IMR-90 (cell line): ENCODE results near the gene SCGB1D1. TPM values are rescaled to one million over a fixed set of nuclear protein-coding genes. Genes with fewer than 3 reads are reported as not detected.

Experiments
- ATAC-seq: fragments of 200-7000 bp; cut with Tn5 transposase; 2 replicates; pipeline ENCODE4 v1.9.1; 2020; ENCODE audit warnings: low read depth, mild to moderate bottlenecking, moderate library complexity
- BruUV-seq: library from RNA; stranded (reverse); fragments of 400-500 nt; replicated peaks from 2 replicates; lab custom pipeline; 2021; lab: Mats Ljungman, UMichigan
- CTCF ChIA-PET: fragments of 300-600 bp; formaldehyde crosslinking; extraction: SDS; loops from one replicate; lab custom pipeline; 2021; ENCODE audit warnings: antibody characterized with exemption; lab: Yijun Ruan, JAX
- POLR2A ChIA-PET: fragments of 300-600 bp; sonication (Branson Sonifier 250); formaldehyde crosslinking; loops from one replicate; lab custom pipeline; 2022; ENCODE audit warnings: antibody characterized with exemption; ENCODE audit not compliant: unreplicated experiment; lab: Charles Lee
- DNase-seq: peaks from one replicate; pipeline ENCODE4 v3.0.0; 2013
- H2AFZ ChIP-seq: replicated peaks from 2 replicates; pipeline ENCODE3; 2013; ENCODE audit warnings: low read length, mild to moderate bottlenecking; ENCODE audit not compliant: poor library complexity
- H2AK5ac ChIP-seq: 2 replicates; pipeline ENCODE4 v1.6.1; 2013; ENCODE audit warnings: low read depth, low read length, inconsistent platforms
- H2AK9ac ChIP-seq: replicated peaks from 2 replicates; pipeline ENCODE3; 2013; ENCODE audit warnings: mild to moderate bottlenecking, low read depth, low read length, moderate library complexity; ENCODE audit not compliant: poor library complexity
- H2BK120ac ChIP-seq: 2 replicates; pipeline ENCODE4 v1.6.1; 2013; ENCODE audit warnings: low read depth, low read length, inconsistent platforms
- H2BK15ac ChIP-seq: 3 replicates; pipeline ENCODE4 v1.6.1; 2013; ENCODE audit warnings: low read depth, low read length, inconsistent platforms
- H2BK20ac ChIP-seq: 2 replicates; pipeline ENCODE4 v1.6.1; 2013; ENCODE audit warnings: low read depth, mild to moderate bottlenecking, inconsistent platforms, low read length, moderate library complexity
- H2BK5ac ChIP-seq: 2 replicates; pipeline ENCODE4 v1.6.1; 2013; ENCODE audit warnings: mild to moderate bottlenecking, low read depth, low read length, inconsistent platforms; ENCODE audit not compliant: poor library complexity, severe bottlenecking
- H3K14ac ChIP-seq: replicated peaks from 2 replicates; pipeline ENCODE4 v1.6.1; 2013; ENCODE audit warnings: low read depth, low read length, inconsistent platforms
- H3K18ac ChIP-seq: 2 replicates; pipeline ENCODE4 v1.6.1; 2013; ENCODE audit warnings: low read depth, low read length, control low read depth
- H3K23ac ChIP-seq: 2 replicates; pipeline ENCODE4 v1.6.1; 2013; ENCODE audit warnings: low read depth, low read length, inconsistent platforms
- H3K27ac ChIP-seq: 2 replicates; pipeline ENCODE4 v1.5.1; 2013; ENCODE audit warnings: mild to moderate bottlenecking, control low read depth, low read length; ENCODE audit not compliant: insufficient read depth
- H3K27me3 ChIP-seq: 2 replicates; pipeline ENCODE4 v1.6.1; 2013; ENCODE audit warnings: low read length; ENCODE audit not compliant: control insufficient read depth, insufficient read depth
- H3K36me3 ChIP-seq: 2 replicates; pipeline ENCODE4 v1.6.1; 2013; ENCODE audit warnings: low read length, mixed read lengths; ENCODE audit not compliant: control insufficient read depth, insufficient read depth
- H3K4ac ChIP-seq: 2 replicates; pipeline ENCODE4 v1.6.1; 2013; ENCODE audit warnings: low read depth, low read length, inconsistent platforms
- H3K4me1 ChIP-seq: 2 replicates; pipeline ENCODE4 v1.6.1; 2013; ENCODE audit warnings: low read length, mixed read lengths; ENCODE audit not compliant: control insufficient read depth, insufficient read depth
- H3K4me2 ChIP-seq: 2 replicates; pipeline ENCODE4 v1.6.1; 2013; ENCODE audit warnings: low read depth, mild to moderate bottlenecking, control low read depth, low read length, moderate library complexity
- H3K4me3 ChIP-seq: 2 replicates; pipeline ENCODE4 v1.5.1; 2013; ENCODE audit warnings: low read depth, mild to moderate bottlenecking, control low read depth, low read length, moderate library complexity; ENCODE audit not compliant: insufficient read depth
- H3K56ac ChIP-seq: 2 replicates; pipeline ENCODE4 v1.6.1; 2013; ENCODE audit warnings: low read length, inconsistent platforms; ENCODE audit not compliant: insufficient read depth; ENCODE audit errors: extremely low read depth
- H3K79me1 ChIP-seq, 2 experiments: 2 replicates each; pipeline ENCODE4 v1.6.1; 2013; ENCODE audit warnings: low read length in 2 of 2, inconsistent platforms in 1 of 2, low read depth in 1 of 2
- H3K9ac ChIP-seq: 2 replicates; pipeline ENCODE4 v1.6.1; 2013; ENCODE audit warnings: low read depth, low read length, control low read depth
- H3K9me1 ChIP-seq: 2 replicates; pipeline ENCODE4 v1.6.1; 2013; ENCODE audit warnings: low read length, inconsistent platforms; ENCODE audit not compliant: insufficient read depth
- H3K9me3 ChIP-seq: 2 replicates; pipeline ENCODE4 v1.6.1; 2013; ENCODE audit warnings: low read length; ENCODE audit not compliant: control insufficient read depth, insufficient read depth
- H4K20me1 ChIP-seq: 2 replicates; pipeline ENCODE4 v1.6.1; 2013; ENCODE audit warnings: low read length, inconsistent platforms; ENCODE audit not compliant: insufficient read depth
- H4K5ac ChIP-seq: 2 replicates; pipeline ENCODE4 v1.6.1; 2013; ENCODE audit warnings: mild to moderate bottlenecking, low read depth, low read length, control low read depth
- H4K8ac ChIP-seq, 2 experiments: 2 replicates each; pipeline ENCODE4 v1.6.1; 2013; ENCODE audit warnings: low read depth in 2 of 2, low read length in 2 of 2, control low read depth in 1 of 2, inconsistent platforms in 1 of 2
- H4K91ac ChIP-seq: 2 replicates; pipeline ENCODE4 v1.6.1; 2013; ENCODE audit warnings: low read depth, low read length, inconsistent platforms; ENCODE audit not compliant: insufficient read depth
- CEBPB ChIP-seq: IDR thresholded peaks from 2 replicates; pipeline ENCODE4 v1.6.1; 2012; ENCODE audit warnings: low read depth, low read length, improper control_type of control experiment
- CHD1 ChIP-seq: IDR thresholded peaks from 2 replicates; pipeline ENCODE4 v1.6.1; 2012; ENCODE audit warnings: low read depth, low read length, improper control_type of control experiment
- ELK1 ChIP-seq: fragments of 150-350 bp; IDR thresholded peaks from 2 replicates; pipeline ENCODE4 v1.6.1; 2016; ENCODE audit warnings: low read depth, mild to moderate bottlenecking, low read length, moderate library complexity, borderline replicate concordance
- MAZ ChIP-seq: IDR thresholded peaks from 2 replicates; pipeline ENCODE4 v1.6.1; 2012; ENCODE audit warnings: low read depth, mild to moderate bottlenecking, low read length, improper control_type of control experiment, moderate library complexity, borderline replicate concordance
- MXI1 ChIP-seq: IDR thresholded peaks from 2 replicates; pipeline ENCODE4 v1.6.1; 2012; ENCODE audit warnings: low read depth, mild to moderate bottlenecking, low read length, moderate library complexity, borderline replicate concordance
- NFE2L2 ChIP-seq: fragments of 150-350 bp; IDR thresholded peaks from 2 replicates; pipeline ENCODE4 v1.6.1; 2016; ENCODE audit warnings: low read depth, mild to moderate bottlenecking, low read length
- POLR2A ChIP-seq: IDR thresholded peaks from 2 replicates; pipeline ENCODE4 v1.6.1; 2012; ENCODE audit warnings: mild to moderate bottlenecking, low read depth, low read length
- RAD21 ChIP-seq: IDR thresholded peaks from 2 replicates; pipeline ENCODE4 v1.6.1; 2012; ENCODE audit warnings: low read length, improper control_type of control experiment
- RFX5 ChIP-seq: IDR thresholded peaks from 2 replicates; pipeline ENCODE4 v1.8.0; 2012; ENCODE audit warnings: low read depth, mild to moderate bottlenecking, low read length, moderate library complexity
- SMC3 ChIP-seq: fragments of 150-350 bp; IDR thresholded peaks from 2 replicates; pipeline ENCODE4 v1.6.1; 2016; ENCODE audit warnings: low read depth, mild to moderate bottlenecking, antibody characterized with exemption, low read length, moderate library complexity
- WGBS, 2 experiments: methylation state at CpG; one replicate each; pipeline versions ENCODE4 v1.1.5 to v1.1.7; 2013; ENCODE audit warnings: missing lambda C conversion rate in 2 of 2; ENCODE audit not compliant: insufficient read length in 1 of 2; ENCODE audit errors: extremely low coverage in 2 of 2; 5-methylcytosine and 5-hydroxymethylcytosine counted together
- dilution Hi-C: fragments of 300-500 bp; cut with HindIII; formaldehyde crosslinking; loops from one replicate; pipeline ENCODE4 v1.14.3; 2018; ENCODE audit warnings: low sequenced_read_pairs; ENCODE audit not compliant: unreplicated experiment
- in situ Hi-C: fragments of 300-500 bp; cut with MboI; formaldehyde crosslinking; loops from 3 replicates; pipeline ENCODE4 v1.14.3; 2019; ENCODE audit warnings: low sequenced_read_pairs, inconsistent platforms, mixed read lengths
- intact Hi-C: fragments of 100-400 bp; cut with micrococcal nuclease; formaldehyde crosslinking; loops from 2 replicates; pipeline ENCODE4 v1.10.0; 2022
- polyA plus RNA-seq, 3 experiments: library from polyadenylated mRNA; depleted of rRNA; stranded (reverse); fragments of >200 nt; gene quantifications; 2 replicates each; pipeline ENCODE4 v1.2.3, GENCODE V29; 2012; ENCODE audit warnings: low replicate concordance in 1 of 3
- total RNA-seq: library from RNA; depleted of rRNA; stranded (reverse); fragments of >200 nt; gene quantifications from 2 replicates; pipeline ENCODE4 v1.2.3, GENCODE V29; 2012

SCGB1D1 gene
- total and polyA plus RNA-seq, 2 of the 4 experiments (the other 2 are of a cell fraction): not detected

GRCh38 chr11:62241095-62241494 is 51.1 kb downstream of the SCGB1D1 start:
- H2BK15ac ChIP-seq: no peak overlapping the region
- H3K4me1 ChIP-seq: no peaks in the 10 kb centered on the region
- intact Hi-C loops: no loop called here
- H3K56ac ChIP-seq: no peak overlapping the region
- no peak overlapping the region for H4K8ac ChIP-seq
- ChIA-PET CTCF (no interaction called here), POLR2A (no interaction called here)
- H3K23ac ChIP-seq: no peak overlapping the region
- H3K79me1 ChIP-seq: no peaks in the 10 kb centered on the region
- no peak overlapping the region for H2BK20ac ChIP-seq
- no peaks in the 10 kb centered on the region for H4K20me1 ChIP-seq
- no peaks in the 10 kb centered on the region for H3K9me3 ChIP-seq
- dilution Hi-C loops: no loop called here
- H2AK9ac ChIP-seq: no peak overlapping the region
- H3K4me2 ChIP-seq: no peak overlapping the region
- no peak overlapping the region for H2AFZ ChIP-seq
- H3K9ac ChIP-seq: no peak overlapping the region
- H3K4me3 ChIP-seq: no peak overlapping the region
- H4K5ac ChIP-seq: no peak overlapping the region
- in situ Hi-C loops: no loop called here
- no peak overlapping the region for H4K91ac ChIP-seq
- H2BK5ac ChIP-seq: no peak overlapping the region
- TF ChIP-seq CHD1: no peak
- TF ChIP-seq NFE2L2: no peak
- no peak for TF ChIP-seq MAZ
- TF ChIP-seq CEBPB: no peak
- TF ChIP-seq ELK1: no peak
- no peak for TF ChIP-seq RFX5
- no peak for TF ChIP-seq MXI1
- no peak for TF ChIP-seq SMC3
- TF ChIP-seq RAD21: no peak
- TF ChIP-seq POLR2A: no peak
- H2AK5ac ChIP-seq: no peak overlapping the region
- ATAC-seq (no peak), DNase-seq (no peak)
- WGBS, 2 experiments: no CpG with 5 or more reads among the region's 3 CpGs
- no peaks in the 10 kb centered on the region for H3K9me1 ChIP-seq
- no peak overlapping the region for H2BK120ac ChIP-seq
- no peak overlapping the region for H3K14ac ChIP-seq
- BruUV-seq: no TSS peak
- peaks cover 3% of the 10 kb centered on the region for H3K27me3 ChIP-seq
- H3K4ac ChIP-seq: no peak overlapping the region
- H3K27ac ChIP-seq: no peak overlapping the region
- no peaks in the 10 kb centered on the region for H3K36me3 ChIP-seq
- no peak overlapping the region for H3K18ac ChIP-seq
